K562 (cell line): Measurements from ENCODE around the gene HES4. TPM values are rescaled to one million over a fixed set of nuclear protein-coding genes. Genes with fewer than 3 reads are reported as not detected.

Experiments
- BACH1 ChIP-seq: fragments of 200-800 bp; sonication (Bioruptor generic); IDR thresholded peaks from 2 replicates; pipeline ENCODE4 v1.6.1; 2016; ENCODE audit warnings: missing genetic modification characterization, missing compliant biosample characterization
- CXXC5 ChIP-seq: fragments of 250-450 bp; sonication (Bioruptor Pico); IDR thresholded peaks from 2 replicates; pipeline ENCODE4 v1.8.0; 2022; ENCODE audit warnings: inconsistent platforms, mild to moderate bottlenecking, moderate library complexity
- IRF2 ChIP-seq: sonication (generic); formaldehyde crosslinking; IDR thresholded peaks from 2 replicates; pipeline ENCODE4 v1.8.1; 2022; ENCODE audit warnings: mild to moderate bottlenecking, missing genetic modification reagents
- LARP7 ChIP-seq: fragments of 450-650 bp; IDR thresholded peaks from 2 replicates; pipeline ENCODE4 v1.6.1; 2016
- MAX ChIP-seq: sonication (generic); formaldehyde crosslinking; IDR thresholded peaks from 2 replicates; pipeline ENCODE4 v1.9.0; 2022; ENCODE audit warnings: mild to moderate bottlenecking, missing genetic modification reagents
- TEAD1 ChIP-seq, 2 experiments: fragments of 450-650 bp in 1 of 2; sonication (generic) in 1 of 2; formaldehyde crosslinking; IDR thresholded peaks; 2 replicates each; pipeline versions ENCODE4 v1.4.0 to v1.8.0; 2020 to 2022; ENCODE audit warnings: mild to moderate bottlenecking in 2 of 2, missing genetic modification reagents in 1 of 2
- ZMIZ1 ChIP-seq, 2 experiments: fragments of 150-350 bp in 1 of 2; IDR thresholded peaks; 2 replicates each; pipeline ENCODE4 v1.6.1; 2012 to 2016; ENCODE audit warnings: low read depth in 2 of 2, low read length in 2 of 2, mild to moderate bottlenecking in 1 of 2, moderate library complexity in 1 of 2
- ZNF584 ChIP-seq: fragments of 200-800 bp; sonication (Bioruptor generic); IDR thresholded peaks from 2 replicates; pipeline ENCODE4 v1.6.1; 2016; ENCODE audit warnings: low read depth, mild to moderate bottlenecking, missing genetic modification characterization, missing compliant biosample characterization
- ZNF696 ChIP-seq: fragments of 250-450 bp; sonication (Bioruptor Pico); conservative IDR thresholded peaks from 2 replicates; pipeline ENCODE4 v1.4.0; 2020; ENCODE audit warnings: mild to moderate bottlenecking, moderate library complexity
- polyA plus RNA-seq, 8 experiments: library from polyadenylated mRNA; depleted of rRNA in 4 of 8; stranded (reverse) in 5 of 8; unstranded in 3 of 8; fragments of >200 nt; fragmentation: Nextera tagmentation in 2 of 8; fragmentation: Illumina TruSeq in 1 of 8; extraction: Ambion mirVana in 2 of 8; extraction: Trizol in 1 of 8; gene quantifications; 2 replicates each; pipeline versions ENCODE4 v1.2.1 to v1.2.3, GENCODE V29; 2011 to 2014; ENCODE audit warnings: inconsistent platforms in 1 of 8, missing spikeins in 1 of 8
- total RNA-seq, 7 experiments: library from RNA; depleted of rRNA in 6 of 7; stranded (reverse); fragments of >200 nt in 6 of 7; fragmentation: Illumina TruSeq in 2 of 7; extraction: Trizol in 2 of 7; gene quantifications; 2 replicates each; pipeline versions ENCODE4 v1.2.1 to v1.2.3, GENCODE V29; 2011 to 2021; ENCODE audit warnings: low replicate concordance in 1 of 7
- TF ChIP-seq, protein P1 (sequence below), 2 experiments: fragments of 450-650 bp; formaldehyde crosslinking in 1 of 2; IDR thresholded peaks; 2 replicates each; pipeline versions ENCODE4 v1.4.0 to v1.6.1; 2014 to 2020; ENCODE audit warnings: mild to moderate bottlenecking in 2 of 2, borderline replicate concordance in 1 of 2, low read depth in 1 of 2
- TF ChIP-seq, protein P2 (sequence below): fragments of 450-650 bp; IDR thresholded peaks from 2 replicates; pipeline ENCODE4 v1.6.1; 2016

Gene HES4
- total and polyA plus RNA-seq, 9 of the 15 experiments (the other 6 are each of a cell fraction or from before 2014, with no cell fraction given): 0.21 to 43.7 (median 5.3) TPM; not detected in 2

- TF ChIP-seq, protein P1, sequence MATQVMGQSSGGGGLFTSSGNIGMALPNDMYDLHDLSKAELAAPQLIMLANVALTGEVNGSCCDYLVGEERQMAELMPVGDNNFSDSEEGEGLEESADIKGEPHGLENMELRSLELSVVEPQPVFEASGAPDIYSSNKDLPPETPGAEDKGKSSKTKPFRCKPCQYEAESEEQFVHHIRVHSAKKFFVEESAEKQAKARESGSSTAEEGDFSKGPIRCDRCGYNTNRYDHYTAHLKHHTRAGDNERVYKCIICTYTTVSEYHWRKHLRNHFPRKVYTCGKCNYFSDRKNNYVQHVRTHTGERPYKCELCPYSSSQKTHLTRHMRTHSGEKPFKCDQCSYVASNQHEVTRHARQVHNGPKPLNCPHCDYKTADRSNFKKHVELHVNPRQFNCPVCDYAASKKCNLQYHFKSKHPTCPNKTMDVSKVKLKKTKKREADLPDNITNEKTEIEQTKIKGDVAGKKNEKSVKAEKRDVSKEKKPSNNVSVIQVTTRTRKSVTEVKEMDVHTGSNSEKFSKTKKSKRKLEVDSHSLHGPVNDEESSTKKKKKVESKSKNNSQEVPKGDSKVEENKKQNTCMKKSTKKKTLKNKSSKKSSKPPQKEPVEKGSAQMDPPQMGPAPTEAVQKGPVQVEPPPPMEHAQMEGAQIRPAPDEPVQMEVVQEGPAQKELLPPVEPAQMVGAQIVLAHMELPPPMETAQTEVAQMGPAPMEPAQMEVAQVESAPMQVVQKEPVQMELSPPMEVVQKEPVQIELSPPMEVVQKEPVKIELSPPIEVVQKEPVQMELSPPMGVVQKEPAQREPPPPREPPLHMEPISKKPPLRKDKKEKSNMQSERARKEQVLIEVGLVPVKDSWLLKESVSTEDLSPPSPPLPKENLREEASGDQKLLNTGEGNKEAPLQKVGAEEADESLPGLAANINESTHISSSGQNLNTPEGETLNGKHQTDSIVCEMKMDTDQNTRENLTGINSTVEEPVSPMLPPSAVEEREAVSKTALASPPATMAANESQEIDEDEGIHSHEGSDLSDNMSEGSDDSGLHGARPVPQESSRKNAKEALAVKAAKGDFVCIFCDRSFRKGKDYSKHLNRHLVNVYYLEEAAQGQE (IDR thresholded peaks at IDR 0.05; ENCODE audit: borderline replicate concordance): no peak
- TF ChIP-seq, protein P1 (CRISPR knock-in tag; IDR thresholded peaks at IDR 0.05; ENCODE audit: low read depth): no peak
- TF ChIP-seq CXXC5 (peak; percentile 10; the same call in 1 of the 2 replicates), ZMIZ1 (IDR thresholded peaks at IDR 0.05; ENCODE audit: low read depth in 2 of 2, low read length in 2 of 2) (no peak), ZNF584 (CRISPR knock-in tag) (no peak), IRF2 (CRISPR knock-in tag) (peak; percentile 91; the same call in 1 of the 2 replicates), MAX (peak; percentile 97), BACH1 (tag) (no peak), LARP7 (no peak), ZNF696 (CRISPR knock-in tag) (no peak), TEAD1 (CRISPR knock-in tag; IDR thresholded peaks at IDR 0.05) (peak in 1 of 2 experiments; percentile 36; a peak in 1 of 4 replicates)
- TF ChIP-seq, protein P2, sequence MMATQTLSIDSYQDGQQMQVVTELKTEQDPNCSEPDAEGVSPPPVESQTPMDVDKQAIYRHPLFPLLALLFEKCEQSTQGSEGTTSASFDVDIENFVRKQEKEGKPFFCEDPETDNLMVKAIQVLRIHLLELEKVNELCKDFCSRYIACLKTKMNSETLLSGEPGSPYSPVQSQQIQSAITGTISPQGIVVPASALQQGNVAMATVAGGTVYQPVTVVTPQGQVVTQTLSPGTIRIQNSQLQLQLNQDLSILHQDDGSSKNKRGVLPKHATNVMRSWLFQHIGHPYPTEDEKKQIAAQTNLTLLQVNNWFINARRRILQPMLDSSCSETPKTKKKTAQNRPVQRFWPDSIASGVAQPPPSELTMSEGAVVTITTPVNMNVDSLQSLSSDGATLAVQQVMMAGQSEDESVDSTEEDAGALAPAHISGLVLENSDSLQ: no peak
These were observed 38.7 kb downstream of the HES4 start (continued) for GRCh38 chr1:961132-961669.
